Measurements from ENCODE around the gene IRGM.
"Not testable (repeated sequence)": the region's sequence is repeated elsewhere in the genome, so short reads cannot be mapped to it uniquely, and the experiment has no call there.

Gene IRGM

GRCh38 chr5:150846308-150846653 lies at the start of gene IRGM:
Gene IRGM (plus strand): TSS chr5:150846521. CDS start chr5:150848124, 1,603 bp downstream.
- not testable (repeated sequence) for DNase-seq

GRCh38 chr5:150797384-150797783 lies 48.9 kb upstream of the IRGM start:
- no peak for DNase-seq

- peak; percentile 47 for DNase-seq
Observed at GRCh38 chr5:150801117-150801927, 45.0 kb upstream of the IRGM start.

- no peak for DNase-seq
Observed at GRCh38 chr5:150804388-150804787, 41.9 kb upstream of the IRGM start.

GRCh38 chr5:150809363-150809762 lies 37.0 kb upstream of the IRGM start:
- peak; percentile 17 for DNase-seq

GRCh38 chr5:150815010-150815409 lies 31.3 kb upstream of the IRGM start:
- no peak for DNase-seq

GRCh38 chr5:150816946-150817345 lies 29.4 kb upstream of the IRGM start:
- DNase-seq, result no peak

GRCh38 chr5:150829744-150830143 lies 16.6 kb upstream of the IRGM start:
- DNase-seq, result no peak

- DNase-seq, result not testable (repeated sequence)
Observed at GRCh38 chr5:150831821-150832220, 14.5 kb upstream of the IRGM start.

GRCh38 chr5:150836064-150836463 lies 10.3 kb upstream of the IRGM start:
- no peak for DNase-seq

- no peak for DNase-seq
Observed at GRCh38 chr5:150836703-150837102, 9.6 kb upstream of the IRGM start.

GRCh38 chr5:150845185-150845859 lies 999 bp upstream of the IRGM start:
- not testable (repeated sequence) for DNase-seq

- peak; percentile 79 for DNase-seq
Observed at GRCh38 chr5:150846654-150847333, 473 bp downstream of the IRGM start.

- DNase-seq, result no peak
Observed at GRCh38 chr5:150847334-150847695, 994 bp downstream of the IRGM start.

GRCh38 chr5:150848271-150848670 lies 1.9 kb downstream of the IRGM start:
- no peak for DNase-seq

- no peak for DNase-seq
Observed at GRCh38 chr5:150851039-150851438, 4.7 kb downstream of the IRGM start.

- DNase-seq, result no peak
Observed at GRCh38 chr5:150853561-150853960, 7.2 kb downstream of the IRGM start.

GRCh38 chr5:150856700-150857099 lies 10.4 kb downstream of the IRGM start:
- DNase-seq, result not testable (repeated sequence)

GRCh38 chr5:150860246-150860821 lies 14.0 kb downstream of the IRGM start:
- no peak for DNase-seq

- no peak for DNase-seq
Observed at GRCh38 chr5:150862070-150862469, 15.7 kb downstream of the IRGM start.

- DNase-seq, result no peak
Observed at GRCh38 chr5:150879358-150879757, 33.0 kb downstream of the IRGM start.

GRCh38 chr5:150895431-150896428 lies 49.4 kb downstream of the IRGM start:
- DNase-seq, result no peak
